ENCODE data around the gene WDR19. TPM values are rescaled to one million over a fixed set of nuclear protein-coding genes. Genes with fewer than 3 reads are reported as not detected.
"Not testable (repeated sequence)": the region's sequence is repeated elsewhere in the genome, so short reads cannot be mapped to it uniquely, and the experiment has no call there.

Gene WDR19
- total RNA-seq, 1 experiment from 2014 or later, result 11.9 TPM

DNA sequence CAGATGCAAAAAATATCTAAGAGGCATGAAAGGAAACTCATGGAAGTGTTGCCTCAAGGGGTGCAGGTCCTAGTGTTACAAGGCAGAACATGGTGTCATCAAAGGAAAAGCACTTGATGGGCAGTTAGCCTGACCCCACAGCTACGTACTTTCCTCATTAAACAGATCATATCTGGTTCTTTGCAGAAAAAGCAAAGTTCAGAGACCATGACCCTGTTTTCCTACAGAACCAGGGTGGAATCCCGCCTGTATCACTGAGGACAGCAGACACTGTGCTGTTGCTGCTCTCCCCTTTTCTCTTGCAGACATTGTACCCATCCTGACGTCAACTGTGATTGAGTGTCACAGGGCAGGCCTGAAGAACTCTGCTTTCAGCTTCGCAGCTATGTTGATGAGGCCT is 92.2 kb downstream of the WDR19 start:
- DNase-seq, result no peak
- Mint-ChIP-seq H3K4me3 (ENCODE audit: unreplicated experiment) (no peak overlapping the region), H3K4me1 (ENCODE audit: low read depth, unreplicated experiment) (no peaks in the 10 kb centered on the region), H3K9me3 (ENCODE audit: unreplicated experiment) (no peaks in the 10 kb centered on the region), H3K36me3 (ENCODE audit: insufficient read depth, unreplicated experiment) (no peaks in the 10 kb centered on the region), H3K27ac (ENCODE audit: unreplicated experiment) (no peak overlapping the region), H3K27me3 (ENCODE audit: insufficient read depth, unreplicated experiment) (no peaks in the 10 kb centered on the region)
- no peaks in the 10 kb centered on the region for H3K4me1 ChIP-seq
- no TSS peak for BruUV-seq (replicated peaks)
- TF ChIP-seq, protein P1, sequence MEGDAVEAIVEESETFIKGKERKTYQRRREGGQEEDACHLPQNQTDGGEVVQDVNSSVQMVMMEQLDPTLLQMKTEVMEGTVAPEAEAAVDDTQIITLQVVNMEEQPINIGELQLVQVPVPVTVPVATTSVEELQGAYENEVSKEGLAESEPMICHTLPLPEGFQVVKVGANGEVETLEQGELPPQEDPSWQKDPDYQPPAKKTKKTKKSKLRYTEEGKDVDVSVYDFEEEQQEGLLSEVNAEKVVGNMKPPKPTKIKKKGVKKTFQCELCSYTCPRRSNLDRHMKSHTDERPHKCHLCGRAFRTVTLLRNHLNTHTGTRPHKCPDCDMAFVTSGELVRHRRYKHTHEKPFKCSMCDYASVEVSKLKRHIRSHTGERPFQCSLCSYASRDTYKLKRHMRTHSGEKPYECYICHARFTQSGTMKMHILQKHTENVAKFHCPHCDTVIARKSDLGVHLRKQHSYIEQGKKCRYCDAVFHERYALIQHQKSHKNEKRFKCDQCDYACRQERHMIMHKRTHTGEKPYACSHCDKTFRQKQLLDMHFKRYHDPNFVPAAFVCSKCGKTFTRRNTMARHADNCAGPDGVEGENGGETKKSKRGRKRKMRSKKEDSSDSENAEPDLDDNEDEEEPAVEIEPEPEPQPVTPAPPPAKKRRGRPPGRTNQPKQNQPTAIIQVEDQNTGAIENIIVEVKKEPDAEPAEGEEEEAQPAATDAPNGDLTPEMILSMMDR (IDR thresholded peaks at IDR 0.05; ENCODE audit: insufficient read depth in 1 of 2, low read depth in 1 of 2, low read length in 1 of 2, severe bottlenecking in 1 of 2, unreplicated experiment in 1 of 2), result no peak
- no peak overlapping the region for H3K4me3 ChIP-seq (ENCODE audit: low read depth, low read length)
- intact Hi-C loops (cut with micrococcal nuclease; ENCODE audit: unreplicated experiment), result no loop called here
- ChIA-PET CTCF (no interaction called here), POLR2A (no interaction called here)
- H3K9me3 ChIP-seq, result no peaks in the 10 kb centered on the region
- H3K27me3 ChIP-seq (replicated peaks; ENCODE audit: control insufficient read depth, insufficient read depth, low read length), result no peaks in the 10 kb centered on the region
- no peaks in the 10 kb centered on the region for H3K36me3 ChIP-seq (ENCODE audit: control insufficient read depth, insufficient read depth, low read length)

GRCh38 chr4:39277661-39278060 is 95.3 kb downstream of the WDR19 start:
- H3K27me3 Mint-ChIP-seq (ENCODE audit: insufficient read depth, unreplicated experiment); H3K27ac Mint-ChIP-seq (ENCODE audit: unreplicated experiment); H3K27me3 ChIP-seq (replicated peaks; ENCODE audit: control insufficient read depth, insufficient read depth, low read length); CTCF ChIA-PET; H3K4me1 ChIP-seq; intact Hi-C loops (cut with micrococcal nuclease; ENCODE audit: unreplicated experiment); H3K9me3 ChIP-seq; H3K36me3 ChIP-seq (ENCODE audit: control insufficient read depth, insufficient read depth, low read length); POLR2A ChIA-PET; H3K9me3 Mint-ChIP-seq (ENCODE audit: unreplicated experiment); BruUV-seq (replicated peaks); H3K4me3 Mint-ChIP-seq (ENCODE audit: unreplicated experiment); H3K4me3 ChIP-seq (ENCODE audit: low read depth, low read length); H3K4me1 Mint-ChIP-seq (ENCODE audit: low read depth, unreplicated experiment); DNase-seq: not testable (repeated sequence)
- peaks cover 10% of the 10 kb centered on the region for H3K36me3 Mint-ChIP-seq (ENCODE audit: insufficient read depth, unreplicated experiment)

DNA sequence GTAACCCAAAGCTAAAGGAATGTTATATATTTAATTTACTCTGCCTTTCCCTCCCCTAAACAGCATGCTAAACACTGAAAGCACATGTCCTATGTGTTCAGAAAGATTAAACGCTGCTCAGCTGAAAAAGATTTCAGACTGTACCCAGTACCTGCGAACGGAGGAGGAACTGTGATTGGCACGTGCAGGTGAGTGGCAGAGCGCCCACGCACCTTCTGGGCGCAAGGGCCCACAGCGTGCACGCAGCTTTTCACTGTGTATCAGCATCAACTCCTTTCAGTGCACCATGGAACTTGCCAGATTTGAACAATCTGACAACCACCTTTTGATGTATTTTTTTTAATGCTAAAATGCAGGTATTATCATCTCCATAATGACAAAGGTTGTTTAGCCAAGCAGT is 96.1 kb downstream of the WDR19 start:
- Histone ChIP-seq H3K36me3 (ENCODE audit: control insufficient read depth, insufficient read depth, low read length) (no peaks in the 10 kb centered on the region), H3K4me3 (ENCODE audit: low read depth, low read length) (no peak overlapping the region), H3K4me1 (no peaks in the 10 kb centered on the region), H3K9me3 (0 out of 2 replicates have a peak, but pooled peaks cover 5% of the 10 kb centered on the region), H3K27me3 (replicated peaks; ENCODE audit: control insufficient read depth, insufficient read depth, low read length) (no peaks in the 10 kb centered on the region)
- no peak for DNase-seq
- TF ChIP-seq, protein P1 (IDR thresholded peaks at IDR 0.05; ENCODE audit: insufficient read depth in 1 of 2, low read depth in 1 of 2, low read length in 1 of 2, severe bottlenecking in 1 of 2, unreplicated experiment in 1 of 2), result no peak
- intact Hi-C loops (cut with micrococcal nuclease; ENCODE audit: unreplicated experiment), result no loop called here
- Mint-ChIP-seq H3K27me3 (ENCODE audit: insufficient read depth, unreplicated experiment) (no peaks in the 10 kb centered on the region), H3K36me3 (ENCODE audit: insufficient read depth, unreplicated experiment) (peaks cover 10% of the 10 kb centered on the region), H3K4me1 (ENCODE audit: low read depth, unreplicated experiment) (no peaks in the 10 kb centered on the region), H3K27ac (ENCODE audit: unreplicated experiment) (no peak overlapping the region), H3K4me3 (ENCODE audit: unreplicated experiment) (no peak overlapping the region), H3K9me3 (ENCODE audit: unreplicated experiment) (peaks cover 7% of the 10 kb centered on the region)
- BruUV-seq (replicated peaks), result no TSS peak
- POLR2A ChIA-PET, result no interaction called here
- CTCF ChIA-PET, result no interaction called here

DNA sequence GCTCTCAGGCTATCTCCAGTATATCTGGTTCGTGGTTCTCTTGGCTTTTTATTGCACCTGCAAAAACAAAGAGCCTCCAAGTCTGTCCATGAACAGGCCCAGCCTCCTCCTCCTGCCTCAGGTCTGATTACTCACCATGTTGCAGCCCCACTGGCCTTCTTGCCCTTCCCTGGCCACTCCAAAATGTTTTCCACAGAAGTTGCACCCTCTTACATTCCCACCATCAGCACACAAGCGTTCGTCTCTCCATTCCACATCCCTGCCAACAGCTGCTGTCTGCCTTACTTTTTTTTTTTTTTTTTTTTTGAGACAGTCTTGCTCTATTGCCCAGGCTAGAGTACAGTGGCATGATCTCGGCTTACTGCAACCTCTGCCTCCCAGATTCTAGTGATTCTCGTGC is 97.1 kb downstream of the WDR19 start:
- POLR2A ChIA-PET, result no interaction called here
- Mint-ChIP-seq H3K4me1 (ENCODE audit: low read depth, unreplicated experiment) (no peaks in the 10 kb centered on the region), H3K27ac (ENCODE audit: unreplicated experiment) (no peak overlapping the region), H3K36me3 (ENCODE audit: insufficient read depth, unreplicated experiment) (peaks cover 10% of the 10 kb centered on the region), H3K27me3 (ENCODE audit: insufficient read depth, unreplicated experiment) (no peaks in the 10 kb centered on the region), H3K9me3 (ENCODE audit: unreplicated experiment) (peaks cover 11% of the 10 kb centered on the region), H3K4me3 (ENCODE audit: unreplicated experiment) (no peak overlapping the region)
- no peaks in the 10 kb centered on the region for H3K4me1 ChIP-seq
- 0 out of 2 replicates have a peak, but pooled peaks cover 5% of the 10 kb centered on the region for H3K9me3 ChIP-seq
- H3K4me3 ChIP-seq (ENCODE audit: low read depth, low read length), result no peak overlapping the region
- intact Hi-C loops (cut with micrococcal nuclease; ENCODE audit: unreplicated experiment), result no loop called here
- TF ChIP-seq, protein P1 (IDR thresholded peaks at IDR 0.05; ENCODE audit: insufficient read depth in 1 of 2, low read depth in 1 of 2, low read length in 1 of 2, severe bottlenecking in 1 of 2, unreplicated experiment in 1 of 2), result no peak
- DNase-seq, result no peak
- CTCF ChIA-PET, result no interaction called here
- no peaks in the 10 kb centered on the region for H3K36me3 ChIP-seq (ENCODE audit: control insufficient read depth, insufficient read depth, low read length)
- no TSS peak for BruUV-seq (replicated peaks)
- no peaks in the 10 kb centered on the region for H3K27me3 ChIP-seq (replicated peaks; ENCODE audit: control insufficient read depth, insufficient read depth, low read length)

All from Caco-2 (cell line).